Astrocyte (in vitro differentiated cells and primary cell): Measurements from ENCODE around the gene BRF1. TPM values are rescaled to one million over a fixed set of nuclear protein-coding genes. Genes with fewer than 3 reads are reported as not detected.

Experiments
- DNase-seq: peaks from one replicate; pipeline ENCODE4 v3.0.0-alpha.2; 2010; ENCODE audit warnings: low read depth
- FAIRE-seq: peaks from 2 replicates; lab custom pipeline; 2011; peaks lifted over from hg19 to GRCh38; lab: Jason Lieb, UNC
- H2AFZ ChIP-seq: 2 replicates; pipeline ENCODE4 v1.6.0; 2012; ENCODE audit warnings: low read depth, low read length, inconsistent platforms
- H3K27ac ChIP-seq: 2 replicates; pipeline ENCODE4 v1.5.1; 2011; ENCODE audit warnings: low read depth, low read length, inconsistent platforms
- H3K27me3 ChIP-seq: 2 replicates; pipeline ENCODE4 v1.6.0; 2011; ENCODE audit warnings: low read length, inconsistent platforms; ENCODE audit not compliant: insufficient read depth
- H3K36me3 ChIP-seq: 2 replicates; pipeline ENCODE4 v1.5.1; 2011; ENCODE audit warnings: low read length, inconsistent platforms; ENCODE audit not compliant: insufficient read depth
- H3K4me1 ChIP-seq: 2 replicates; pipeline ENCODE4 v1.5.1; 2011; ENCODE audit warnings: low read length, inconsistent platforms; ENCODE audit not compliant: insufficient read depth
- H3K4me2 ChIP-seq: 2 replicates; pipeline ENCODE4 v1.6.0; 2012; ENCODE audit warnings: low read length, inconsistent platforms
- H3K4me3 ChIP-seq: 2 replicates; pipeline ENCODE4 v1.5.1; 2011; ENCODE audit warnings: low read depth, mild to moderate bottlenecking, low read length, inconsistent platforms; ENCODE audit not compliant: insufficient read depth
- H3K79me2 ChIP-seq: 2 replicates; pipeline ENCODE4 v1.6.0; 2012; ENCODE audit warnings: mild to moderate bottlenecking, low read length, inconsistent platforms; ENCODE audit not compliant: insufficient read depth
- H3K9ac ChIP-seq: 2 replicates; pipeline ENCODE4 v1.6.0; 2012; ENCODE audit warnings: mild to moderate bottlenecking, low read length, inconsistent platforms
- H3K9me3 ChIP-seq: 2 replicates; pipeline ENCODE4 v1.5.1; 2012; ENCODE audit warnings: low read depth, mild to moderate bottlenecking, low read length, inconsistent platforms; ENCODE audit not compliant: insufficient read depth
- H4K20me1 ChIP-seq: 2 replicates; pipeline ENCODE4 v1.6.0; 2012; ENCODE audit warnings: low read length, inconsistent platforms; ENCODE audit not compliant: insufficient read depth
- H3K27ac Mint-ChIP-seq: one replicate; pipeline ENCODE4 v1.8.0; 2021; ENCODE audit warnings: mild to moderate bottlenecking, mixed read lengths; ENCODE audit not compliant: unreplicated experiment
- H3K27me3 Mint-ChIP-seq: one replicate; pipeline ENCODE4 v1.8.0; 2021; ENCODE audit warnings: low read depth, mixed read lengths; ENCODE audit not compliant: unreplicated experiment
- H3K36me3 Mint-ChIP-seq: one replicate; pipeline ENCODE4 v1.8.0; 2021; ENCODE audit warnings: low read depth, mixed read lengths; ENCODE audit not compliant: unreplicated experiment
- H3K4me1 Mint-ChIP-seq: one replicate; pipeline ENCODE4 v1.8.0; 2021; ENCODE audit warnings: low read depth, mixed read lengths; ENCODE audit not compliant: unreplicated experiment
- H3K4me3 Mint-ChIP-seq: one replicate; pipeline ENCODE4 v1.8.0; 2021; ENCODE audit warnings: mild to moderate bottlenecking, moderate library complexity, mixed read lengths; ENCODE audit not compliant: unreplicated experiment
- H3K9me3 Mint-ChIP-seq: one replicate; pipeline ENCODE4 v1.8.0; 2021; ENCODE audit warnings: mild to moderate bottlenecking, mixed read lengths; ENCODE audit not compliant: unreplicated experiment
- CTCF ChIP-seq: IDR thresholded peaks from 2 replicates; pipeline ENCODE4 v1.5.1; 2011; ENCODE audit warnings: low read depth, mild to moderate bottlenecking, inconsistent platforms, low read length, moderate library complexity; ENCODE audit not compliant: insufficient read depth
- EZH2 ChIP-seq: IDR thresholded peaks from 2 replicates; pipeline ENCODE4 v1.6.1; 2012; ENCODE audit warnings: mild to moderate bottlenecking, low read length, inconsistent platforms; ENCODE audit not compliant: insufficient read depth
- total RNA-seq: library from RNA; stranded (reverse); gene quantifications from 2 replicates; pipeline ENCODE4 v1.2.1, GENCODE V29; 2021

Gene BRF1
- total RNA-seq, 1 donor from 2014 or later, result 20.5 TPM

- Mint-ChIP-seq H3K27me3 (no peaks in the 10 kb centered on the region), H3K27ac (peak within 1 kb of the TSS; percentile 91), H3K36me3 (no peaks in the 10 kb centered on the region), H3K4me1 (peaks cover 12% of the 10 kb centered on the region), H3K4me3 (peak within 1 kb of the TSS; percentile 87), H3K9me3 (no peaks in the 10 kb centered on the region)
- Histone ChIP-seq H3K4me2 (peak within 1 kb of the TSS; percentile 94), H3K9ac (peak within 1 kb of the TSS; percentile 72), H4K20me1 (peaks cover 30% of the 10 kb centered on the region), H3K4me1 (peaks cover 20% of the 10 kb centered on the region), H3K9me3 (no peaks in the 10 kb centered on the region), H3K36me3 (no peaks in the 10 kb centered on the region), H3K27me3 (no peaks in the 10 kb centered on the region), H2AFZ (peak within 1 kb of the TSS; percentile 52), H3K4me3 (peak within 1 kb of the TSS; percentile 64), H3K27ac (no peak within 1 kb of the TSS), H3K79me2 (peaks cover 37% of the 10 kb centered on the region)
- no peak for TF ChIP-seq CTCF
- no peak for TF ChIP-seq EZH2
- FAIRE-seq (no peak), DNase-seq (peak; percentile 61)
Observed at GRCh38 chr14:105314287-105315200, 13.7 kb upstream of the BRF1 start, which contains the start of gene PACS2. TSS of gene PACS2 (plus strand) at chr14:105314748. CDS start at chr14:105314919, 171 bp downstream.

- no peaks in the 10 kb centered on the region for H3K9me3 ChIP-seq
- H3K4me1 ChIP-seq, result peaks cover 20% of the 10 kb centered on the region
- TF ChIP-seq EZH2, result no peak
- TF ChIP-seq CTCF, result no peak
- H3K9me3 Mint-ChIP-seq, result no peaks in the 10 kb centered on the region
- H3K4me3 Mint-ChIP-seq, result peak overlapping the region; percentile 83
- H3K4me3 ChIP-seq, result peak overlapping the region; percentile 50
- peaks cover 32% of the 10 kb centered on the region for H3K79me2 ChIP-seq
- H3K4me1 Mint-ChIP-seq, result peaks cover 12% of the 10 kb centered on the region
- peaks cover 30% of the 10 kb centered on the region for H4K20me1 ChIP-seq
- H3K27me3 Mint-ChIP-seq, result no peaks in the 10 kb centered on the region
- FAIRE-seq (no peak), DNase-seq (no peak)
- peak overlapping the region; percentile 91 for H3K27ac Mint-ChIP-seq
- H3K4me2 ChIP-seq, result peak overlapping the region; percentile 87
- H3K27me3 ChIP-seq, result no peaks in the 10 kb centered on the region
- H3K36me3 Mint-ChIP-seq, result no peaks in the 10 kb centered on the region
- peak overlapping the region; percentile 72 for H3K9ac ChIP-seq
- no peak overlapping the region for H3K27ac ChIP-seq
- no peaks in the 10 kb centered on the region for H3K36me3 ChIP-seq
- H2AFZ ChIP-seq, result peak overlapping the region; percentile 41
Observed at GRCh38 chr14:105313381-105314286, 12.8 kb upstream of the BRF1 start.
